GM12878 (cell line): ENCODE measurements around the gene CDC37. TPM values are rescaled to one million over a fixed set of nuclear protein-coding genes. Genes with fewer than 3 reads are reported as not detected.
A peak's percentile ranks its signal among the peaks of the same experiment; 100 is the strongest.

ENCODE experiments used
- CHD2 ChIP-seq: IDR thresholded peaks from 2 replicates; pipeline ENCODE4 v1.6.1; 2011; ENCODE audit warnings: low read depth, low read length, improper control_type of control experiment, borderline replicate concordance
- MEF2B ChIP-seq: fragments of 450-650 bp; IDR thresholded peaks from 2 replicates; pipeline ENCODE4 v1.6.1; 2018; ENCODE audit warnings: mild to moderate bottlenecking, moderate library complexity; ENCODE audit not compliant: partially characterized antibody, poor library complexity, severe bottlenecking
- NFXL1 ChIP-seq: fragments of 450-650 bp; IDR thresholded peaks from 2 replicates; pipeline ENCODE4 v1.6.1; 2017; ENCODE audit warnings: antibody characterized with exemption, mild to moderate bottlenecking, borderline replicate concordance
- PAX8 ChIP-seq: fragments of 450-650 bp; IDR thresholded peaks from 2 replicates; pipeline ENCODE4 v1.6.1; 2017; ENCODE audit warnings: mild to moderate bottlenecking, moderate library complexity
- POLR2AphosphoS5 ChIP-seq: IDR thresholded peaks from 2 replicates; pipeline ENCODE4 v1.6.1; 2011; ENCODE audit warnings: mild to moderate bottlenecking, low read length, inconsistent platforms
- RFX5 ChIP-seq: IDR thresholded peaks from 2 replicates; pipeline ENCODE4 v1.6.1; 2011; ENCODE audit warnings: low read depth, low read length, improper control_type of control experiment
- polyA plus RNA-seq, 11 experiments: library from polyadenylated mRNA; depleted of rRNA in 4 of 11; unstranded in 6 of 11; stranded (reverse) in 5 of 11; fragments of >200 nt; fragmentation: Nextera tagmentation in 4 of 11; fragmentation: Illumina TruSeq in 1 of 11; extraction: Ambion mirVana in 4 of 11; extraction: Trizol in 1 of 11; gene quantifications; 1 replicate in 1 of 11; 2 replicates in 10 of 11; pipeline versions ENCODE4 v1.2.1 to v1.2.3, GENCODE V29; 2011 to 2016; ENCODE audit warnings: inconsistent platforms in 2 of 11, missing spikeins in 2 of 11, low read depth in 1 of 11
- total RNA-seq, 4 experiments: library from RNA; depleted of rRNA in 3 of 4; stranded (reverse); fragments of >200 nt in 3 of 4; fragmentation: Illumina TruSeq in 1 of 4; extraction: Trizol in 1 of 4; gene quantifications; 2 replicates each; pipeline versions ENCODE4 v1.2.1 to v1.2.3, GENCODE V29; 2013 to 2021
- TF ChIP-seq, protein P1 (sequence below): fragments of 450-650 bp; IDR thresholded peaks from 2 replicates; pipeline ENCODE4 v1.6.1; 2017; ENCODE audit warnings: mild to moderate bottlenecking, moderate library complexity
- TF ChIP-seq, protein P2 (sequence below): fragments of 450-650 bp; IDR thresholded peaks from 2 replicates; pipeline ENCODE4 v1.6.1; 2016; ENCODE audit warnings: mild to moderate bottlenecking
- TF ChIP-seq, protein P3 (sequence below): fragments of 150-350 bp; IDR thresholded peaks from 2 replicates; pipeline ENCODE4 v1.6.1; 2016; ENCODE audit warnings: low read depth, low read length

The CDC37 gene
- total and polyA plus RNA-seq, 10 of the 15 experiments (the other 5 are each of a cell fraction or from before 2014, with no cell fraction given): 4.7 to 265 (median 176) TPM

DNA sequence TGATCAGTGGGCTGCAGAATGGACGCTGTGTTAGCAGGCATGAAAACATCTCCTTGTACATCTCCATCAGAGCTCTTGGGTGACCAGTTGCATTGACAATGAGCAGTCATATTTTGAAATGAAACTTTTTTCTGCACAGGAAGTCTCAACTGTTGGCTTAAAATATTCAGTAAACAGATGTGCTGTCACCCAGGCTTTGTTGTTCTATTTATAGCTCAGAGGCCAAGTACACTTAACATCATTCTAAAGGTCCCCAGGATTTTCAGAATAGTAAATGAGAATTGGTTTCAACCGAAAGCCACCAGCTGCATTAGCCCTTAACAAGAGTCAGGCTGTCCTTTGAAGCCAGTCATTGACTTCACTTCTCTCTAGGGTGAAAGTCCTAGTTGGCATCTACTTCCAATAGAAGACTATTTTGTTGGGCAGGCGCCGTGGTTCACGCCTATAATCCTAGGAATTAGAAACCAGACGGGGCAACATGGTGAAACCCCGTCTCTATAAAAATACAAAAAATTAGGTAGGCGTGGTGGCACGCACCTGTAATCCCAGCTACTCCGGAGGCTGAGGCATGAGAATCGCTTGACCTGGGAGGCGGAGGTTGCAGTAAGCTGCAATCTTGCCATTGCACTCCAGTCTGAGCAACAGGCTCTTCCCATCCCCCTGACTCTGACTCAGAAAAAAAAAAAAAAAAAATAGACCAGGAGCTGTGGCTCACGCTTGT is 9.1 kb upstream of the CDC37 start (continued):
- TF ChIP-seq RFX5: no peak
- TF ChIP-seq, protein P1, sequence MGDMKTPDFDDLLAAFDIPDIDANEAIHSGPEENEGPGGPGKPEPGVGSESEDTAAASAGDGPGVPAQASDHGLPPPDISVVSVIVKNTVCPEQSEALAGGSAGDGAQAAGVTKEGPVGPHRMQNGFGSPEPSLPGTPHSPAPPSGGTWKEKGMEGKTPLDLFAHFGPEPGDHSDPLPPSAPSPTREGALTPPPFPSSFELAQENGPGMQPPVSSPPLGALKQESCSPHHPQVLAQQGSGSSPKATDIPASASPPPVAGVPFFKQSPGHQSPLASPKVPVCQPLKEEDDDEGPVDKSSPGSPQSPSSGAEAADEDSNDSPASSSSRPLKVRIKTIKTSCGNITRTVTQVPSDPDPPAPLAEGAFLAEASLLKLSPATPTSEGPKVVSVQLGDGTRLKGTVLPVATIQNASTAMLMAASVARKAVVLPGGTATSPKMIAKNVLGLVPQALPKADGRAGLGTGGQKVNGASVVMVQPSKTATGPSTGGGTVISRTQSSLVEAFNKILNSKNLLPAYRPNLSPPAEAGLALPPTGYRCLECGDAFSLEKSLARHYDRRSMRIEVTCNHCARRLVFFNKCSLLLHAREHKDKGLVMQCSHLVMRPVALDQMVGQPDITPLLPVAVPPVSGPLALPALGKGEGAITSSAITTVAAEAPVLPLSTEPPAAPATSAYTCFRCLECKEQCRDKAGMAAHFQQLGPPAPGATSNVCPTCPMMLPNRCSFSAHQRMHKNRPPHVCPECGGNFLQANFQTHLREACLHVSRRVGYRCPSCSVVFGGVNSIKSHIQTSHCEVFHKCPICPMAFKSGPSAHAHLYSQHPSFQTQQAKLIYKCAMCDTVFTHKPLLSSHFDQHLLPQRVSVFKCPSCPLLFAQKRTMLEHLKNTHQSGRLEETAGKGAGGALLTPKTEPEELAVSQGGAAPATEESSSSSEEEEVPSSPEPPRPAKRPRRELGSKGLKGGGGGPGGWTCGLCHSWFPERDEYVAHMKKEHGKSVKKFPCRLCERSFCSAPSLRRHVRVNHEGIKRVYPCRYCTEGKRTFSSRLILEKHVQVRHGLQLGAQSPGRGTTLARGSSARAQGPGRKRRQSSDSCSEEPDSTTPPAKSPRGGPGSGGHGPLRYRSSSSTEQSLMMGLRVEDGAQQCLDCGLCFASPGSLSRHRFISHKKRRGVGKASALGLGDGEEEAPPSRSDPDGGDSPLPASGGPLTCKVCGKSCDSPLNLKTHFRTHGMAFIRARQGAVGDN: 0 out of 2 replicates have a peak, but pooled peaks have one; percentile 26
- TF ChIP-seq PAX8: no peak
- no peak for TF ChIP-seq NFXL1
- 0 out of 2 replicates have a peak, but pooled peaks have one; percentile 22 for TF ChIP-seq CHD2
- TF ChIP-seq, protein P2, sequence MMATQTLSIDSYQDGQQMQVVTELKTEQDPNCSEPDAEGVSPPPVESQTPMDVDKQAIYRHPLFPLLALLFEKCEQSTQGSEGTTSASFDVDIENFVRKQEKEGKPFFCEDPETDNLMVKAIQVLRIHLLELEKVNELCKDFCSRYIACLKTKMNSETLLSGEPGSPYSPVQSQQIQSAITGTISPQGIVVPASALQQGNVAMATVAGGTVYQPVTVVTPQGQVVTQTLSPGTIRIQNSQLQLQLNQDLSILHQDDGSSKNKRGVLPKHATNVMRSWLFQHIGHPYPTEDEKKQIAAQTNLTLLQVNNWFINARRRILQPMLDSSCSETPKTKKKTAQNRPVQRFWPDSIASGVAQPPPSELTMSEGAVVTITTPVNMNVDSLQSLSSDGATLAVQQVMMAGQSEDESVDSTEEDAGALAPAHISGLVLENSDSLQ: peak; percentile 74
- TF ChIP-seq, protein P3, sequence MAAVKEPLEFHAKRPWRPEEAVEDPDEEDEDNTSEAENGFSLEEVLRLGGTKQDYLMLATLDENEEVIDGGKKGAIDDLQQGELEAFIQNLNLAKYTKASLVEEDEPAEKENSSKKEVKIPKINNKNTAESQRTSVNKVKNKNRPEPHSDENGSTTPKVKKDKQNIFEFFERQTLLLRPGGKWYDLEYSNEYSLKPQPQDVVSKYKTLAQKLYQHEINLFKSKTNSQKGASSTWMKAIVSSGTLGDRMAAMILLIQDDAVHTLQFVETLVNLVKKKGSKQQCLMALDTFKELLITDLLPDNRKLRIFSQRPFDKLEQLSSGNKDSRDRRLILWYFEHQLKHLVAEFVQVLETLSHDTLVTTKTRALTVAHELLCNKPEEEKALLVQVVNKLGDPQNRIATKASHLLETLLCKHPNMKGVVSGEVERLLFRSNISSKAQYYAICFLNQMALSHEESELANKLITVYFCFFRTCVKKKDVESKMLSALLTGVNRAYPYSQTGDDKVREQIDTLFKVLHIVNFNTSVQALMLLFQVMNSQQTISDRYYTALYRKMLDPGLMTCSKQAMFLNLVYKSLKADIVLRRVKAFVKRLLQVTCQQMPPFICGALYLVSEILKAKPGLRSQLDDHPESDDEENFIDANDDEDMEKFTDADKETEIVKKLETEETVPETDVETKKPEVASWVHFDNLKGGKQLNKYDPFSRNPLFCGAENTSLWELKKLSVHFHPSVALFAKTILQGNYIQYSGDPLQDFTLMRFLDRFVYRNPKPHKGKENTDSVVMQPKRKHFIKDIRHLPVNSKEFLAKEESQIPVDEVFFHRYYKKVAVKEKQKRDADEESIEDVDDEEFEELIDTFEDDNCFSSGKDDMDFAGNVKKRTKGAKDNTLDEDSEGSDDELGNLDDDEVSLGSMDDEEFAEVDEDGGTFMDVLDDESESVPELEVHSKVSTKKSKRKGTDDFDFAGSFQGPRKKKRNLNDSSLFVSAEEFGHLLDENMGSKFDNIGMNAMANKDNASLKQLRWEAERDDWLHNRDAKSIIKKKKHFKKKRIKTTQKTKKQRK: no peak
- TF ChIP-seq POLR2AphosphoS5: peak; percentile 66
- peak; percentile 92 for TF ChIP-seq MEF2B
